HG03025 (cell line): ENCODE data around the gene PRG3.

Experiments used
- ATAC-seq: cut with Tn5 transposase; IDR thresholded peaks from one replicate; pipeline ENCODE4 v1.9.1; 2021; ENCODE audit warnings: mild to moderate bottlenecking, moderate library complexity; ENCODE audit not compliant: unreplicated experiment, low FRiP score

Gene PRG3

DNA sequence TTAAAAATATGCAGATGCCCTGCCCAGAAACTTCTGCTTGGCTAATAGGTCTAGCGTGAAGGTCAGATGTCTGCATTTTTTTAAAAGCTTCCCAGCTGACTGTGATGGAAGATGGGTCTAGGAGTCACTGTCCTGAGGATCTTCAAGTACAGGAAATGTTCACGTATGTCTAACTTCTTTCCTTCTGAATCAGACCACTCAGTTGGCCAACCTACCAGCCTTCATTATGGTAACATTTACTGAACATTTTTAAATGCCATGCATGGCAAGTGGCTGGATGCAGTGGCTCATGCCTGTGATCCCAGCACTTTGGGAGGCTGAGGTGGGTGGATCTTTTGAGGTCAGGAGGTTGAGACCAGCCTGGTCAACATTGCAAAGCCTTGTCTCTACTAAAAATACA lies 10.6 kb upstream of the PRG3 start:
- ATAC-seq = no peak

DNA sequence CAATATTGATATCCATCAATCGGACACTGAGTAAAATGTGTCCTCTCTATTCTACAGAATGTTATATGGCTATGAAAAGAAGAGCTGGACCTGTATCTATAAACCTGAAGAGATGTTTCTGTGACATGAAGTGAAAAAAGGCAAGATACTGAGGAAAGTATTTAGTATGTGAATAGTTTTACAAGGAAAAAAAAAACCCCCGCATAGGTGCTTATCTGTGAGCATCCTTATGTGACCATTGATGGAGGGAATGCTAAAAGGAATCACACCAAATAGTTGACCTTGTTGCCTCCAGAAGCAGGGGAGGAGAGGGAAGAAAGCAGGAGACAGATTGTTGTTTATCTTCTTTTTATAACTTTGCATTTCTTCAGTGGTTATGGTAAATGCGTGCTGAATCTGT lies 10.2 kb upstream of the PRG3 start:
- no peak for ATAC-seq

DNA sequence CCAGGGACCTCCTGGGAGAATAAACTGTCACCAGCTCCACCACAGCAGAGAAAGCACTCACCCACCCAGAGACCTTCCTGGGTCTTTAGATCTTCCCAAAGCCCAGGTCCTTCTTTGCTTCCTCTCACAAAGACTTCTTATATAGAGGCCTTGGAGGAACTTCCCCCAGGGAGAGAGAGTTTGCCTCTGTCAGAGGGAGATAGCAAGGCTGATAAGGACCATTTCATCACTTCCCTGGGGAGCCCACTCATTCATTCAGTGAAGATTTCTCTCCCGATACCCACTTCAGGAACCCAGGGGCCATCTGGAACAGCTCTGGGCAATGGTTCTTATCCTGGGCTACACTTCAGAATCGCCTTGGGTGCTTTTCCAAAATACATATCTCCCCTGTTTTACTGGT lies 9.6 kb upstream of the PRG3 start, which contains the start of gene PRG2:
TSS of gene PRG2 (minus strand) at position 116 of the 400 bp plus-strand sequence. CDS start 706 bp downstream, outside the sequence.
- no peak for ATAC-seq

DNA sequence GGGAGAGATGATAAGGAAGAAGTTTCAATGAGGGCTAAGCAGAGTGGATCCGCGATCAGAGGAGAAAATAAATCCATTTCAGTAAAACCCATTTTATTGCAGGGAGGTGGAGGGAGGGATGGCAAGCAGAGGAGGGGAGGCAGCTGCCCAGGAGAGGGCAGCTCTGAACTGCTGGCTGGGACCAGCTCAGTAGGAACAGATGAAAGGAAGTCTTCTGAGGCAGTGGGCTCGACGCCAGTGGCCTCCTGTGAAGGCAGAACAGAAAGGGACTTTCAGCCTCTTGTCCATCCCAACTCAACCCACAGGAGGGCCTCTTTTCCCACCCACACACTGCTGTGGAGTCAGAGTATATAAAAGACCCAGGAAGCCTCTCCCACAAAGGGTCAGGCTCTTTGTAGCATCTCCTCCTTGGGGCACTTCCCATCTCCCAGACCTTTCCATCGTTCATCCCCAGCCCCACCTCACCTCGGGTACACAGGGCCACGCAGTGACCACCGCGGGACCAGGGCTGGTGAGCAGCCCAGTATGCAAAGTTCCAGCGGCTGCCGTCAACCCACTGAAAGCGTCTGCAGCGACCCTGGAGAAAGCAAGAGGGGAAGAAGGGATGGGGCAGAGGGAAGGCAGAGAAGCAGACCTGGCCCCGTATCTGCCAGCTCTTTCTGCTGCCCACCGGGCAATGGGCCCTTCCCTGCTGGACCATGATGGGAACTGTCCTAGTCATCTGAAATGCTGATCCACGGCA lies 6.5 kb upstream of the PRG3 start:
- ATAC-seq = no peak

DNA sequence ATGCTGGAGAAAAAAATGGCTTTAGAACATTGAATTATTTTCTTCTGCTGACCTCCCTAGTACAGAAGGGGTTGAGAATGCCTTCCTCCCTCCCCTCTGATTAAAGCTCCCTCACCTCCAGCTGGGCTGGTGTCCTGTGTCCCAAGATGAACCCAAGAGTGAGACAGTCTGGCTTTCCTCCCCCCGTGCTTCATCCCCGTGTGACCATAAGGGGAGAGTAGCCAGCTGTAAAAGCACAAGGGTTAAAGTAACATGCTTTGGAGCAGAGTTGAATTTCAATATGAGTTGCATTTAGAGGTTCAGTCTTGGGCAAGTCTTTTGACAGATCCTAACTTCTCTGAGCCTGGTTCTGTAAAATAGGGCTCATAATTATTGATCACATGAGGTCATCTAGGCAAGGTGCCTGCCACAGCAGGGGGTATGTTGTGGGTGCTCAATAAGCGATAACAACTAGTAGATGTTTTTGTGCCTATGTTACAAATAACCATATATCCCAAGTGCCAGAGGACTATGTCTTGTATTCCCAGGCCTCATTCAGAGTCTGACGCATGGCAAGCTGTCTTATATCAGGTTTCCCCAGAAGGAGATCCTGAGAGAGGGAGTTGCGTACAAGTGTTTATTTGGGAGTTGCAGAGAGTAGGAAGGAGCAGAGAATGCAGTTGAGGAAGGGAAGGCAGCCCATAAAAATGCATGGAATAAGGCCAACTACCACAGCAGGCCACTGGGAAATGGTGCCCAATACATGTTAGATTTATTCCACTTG lies 5.4 kb upstream of the PRG3 start:
- no peak for ATAC-seq

DNA sequence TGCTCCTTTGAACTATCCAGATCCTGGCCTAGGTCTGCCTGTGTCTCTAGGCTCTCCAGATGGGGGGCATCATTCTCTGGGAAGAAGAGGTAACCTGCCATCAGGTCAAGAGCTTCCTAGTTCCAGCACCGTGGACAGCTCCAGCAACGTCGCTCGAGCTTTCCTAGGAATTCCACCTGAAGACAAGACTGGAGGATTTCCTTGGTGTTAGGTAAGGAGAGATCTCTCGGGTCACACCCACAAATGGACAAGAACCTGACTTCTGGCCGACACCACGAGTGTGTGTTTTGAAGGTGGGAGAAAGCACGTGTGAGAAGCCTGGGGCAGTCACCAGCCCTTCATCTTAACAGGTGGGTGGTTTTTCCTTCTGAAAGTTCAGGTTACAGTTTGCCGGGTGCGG lies 1.2 kb downstream of the PRG3 start:
- ATAC-seq = no peak

DNA sequence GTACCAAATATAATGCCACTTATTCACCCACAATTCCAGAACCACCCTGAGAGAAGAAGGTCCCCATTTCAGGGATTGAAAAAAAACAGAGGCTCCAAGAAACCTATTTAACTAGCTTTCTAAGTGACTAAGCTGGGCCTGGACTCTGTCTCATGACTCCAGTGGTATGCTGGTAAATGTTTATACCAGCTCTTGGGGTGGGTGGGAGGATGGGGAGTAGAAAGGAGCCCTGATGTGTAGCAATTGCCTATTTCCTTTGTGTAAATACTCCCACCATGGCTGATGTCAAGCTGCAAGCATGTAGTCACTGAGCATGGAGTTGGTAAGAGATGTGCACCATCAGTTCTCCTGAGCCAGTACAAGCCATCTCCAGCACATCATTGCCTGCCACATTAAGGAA lies 2.8 kb downstream of the PRG3 start:
- ATAC-seq = no peak

DNA sequence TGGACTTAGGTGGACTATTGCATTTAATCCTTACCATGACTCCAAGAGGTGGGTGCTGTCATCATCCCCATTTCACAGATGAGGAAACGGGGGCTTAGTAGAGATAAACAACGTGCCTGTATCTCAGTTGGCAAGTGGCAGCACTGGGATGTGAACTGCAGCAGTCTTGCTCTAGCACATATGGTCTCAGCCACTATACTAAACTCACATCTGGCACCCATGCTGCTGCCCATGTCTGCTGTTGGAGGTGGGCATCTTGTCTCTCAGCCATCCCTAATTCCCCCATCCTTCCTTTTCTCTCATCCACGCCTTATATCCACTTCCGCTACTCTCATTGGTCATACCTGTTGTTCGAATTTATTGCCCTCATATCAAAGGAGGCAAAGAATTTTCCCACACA lies 3.8 kb downstream of the PRG3 start:
- no peak for ATAC-seq

DNA sequence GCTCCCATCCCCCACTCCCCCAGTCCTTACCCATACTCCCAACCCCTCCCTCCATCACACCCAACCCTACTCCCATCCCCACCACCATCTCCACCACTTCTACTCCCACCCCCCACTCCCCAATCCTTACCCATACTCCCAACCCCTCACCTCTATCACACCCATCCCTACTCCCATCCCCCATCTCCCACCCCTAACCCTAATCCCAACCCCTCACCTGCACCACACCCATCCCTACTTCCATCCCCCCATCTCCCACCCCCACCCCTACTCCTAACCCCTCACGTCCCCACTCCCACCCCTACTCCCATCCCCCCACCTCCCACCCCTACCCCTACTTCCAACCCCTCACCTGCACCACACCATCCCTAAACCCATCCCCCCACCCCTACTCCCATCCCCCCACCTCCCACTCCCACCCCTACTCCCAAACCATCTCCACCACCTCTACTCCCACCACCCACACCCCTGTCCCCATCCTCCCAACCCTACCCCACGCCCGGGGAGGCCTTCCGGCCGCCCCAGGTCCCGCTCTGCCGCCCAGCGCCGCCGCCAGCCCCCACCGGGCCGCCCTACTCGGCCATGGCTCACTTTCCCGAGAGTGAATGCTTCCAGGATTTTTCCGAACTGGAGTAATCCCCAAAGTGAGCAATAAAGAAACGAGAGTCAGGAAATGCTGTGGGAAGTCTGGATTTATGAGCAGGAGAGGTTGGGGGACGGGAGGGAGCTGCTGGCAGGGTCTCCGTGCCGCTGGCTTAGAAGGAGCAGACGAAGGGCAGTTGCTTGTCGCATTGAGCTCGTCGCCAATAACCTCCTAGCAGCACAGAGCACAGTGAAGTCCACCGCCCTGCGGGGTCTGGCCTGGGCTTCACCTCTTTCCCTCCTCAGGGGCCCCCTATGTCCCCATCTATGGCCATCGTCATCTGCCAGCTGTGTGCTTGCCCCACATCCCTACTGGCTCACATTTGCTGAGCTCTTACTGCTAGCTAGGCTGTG lies 4.6 kb downstream of the PRG3 start:
- ATAC-seq = no peak

DNA sequence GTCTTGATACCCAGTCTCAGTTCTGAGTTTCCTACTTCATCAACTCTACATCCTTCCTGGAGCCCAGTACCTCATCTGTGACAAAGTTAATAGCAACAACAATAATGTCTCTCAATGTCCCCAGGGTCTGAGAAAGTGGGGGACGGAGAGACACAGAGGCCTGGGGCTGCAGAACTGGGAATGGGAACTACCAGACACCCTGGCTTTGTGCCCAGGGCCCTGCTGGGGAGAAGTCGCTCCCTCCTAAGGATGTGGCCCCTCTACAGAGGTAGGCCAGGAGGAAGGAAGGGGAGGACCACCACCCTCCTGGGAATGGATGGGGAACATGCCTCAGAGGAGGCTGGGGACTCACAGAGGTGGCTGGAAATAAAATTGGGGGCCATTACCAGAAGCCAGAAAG lies 5.5 kb downstream of the PRG3 start:
- ATAC-seq = no peak

DNA sequence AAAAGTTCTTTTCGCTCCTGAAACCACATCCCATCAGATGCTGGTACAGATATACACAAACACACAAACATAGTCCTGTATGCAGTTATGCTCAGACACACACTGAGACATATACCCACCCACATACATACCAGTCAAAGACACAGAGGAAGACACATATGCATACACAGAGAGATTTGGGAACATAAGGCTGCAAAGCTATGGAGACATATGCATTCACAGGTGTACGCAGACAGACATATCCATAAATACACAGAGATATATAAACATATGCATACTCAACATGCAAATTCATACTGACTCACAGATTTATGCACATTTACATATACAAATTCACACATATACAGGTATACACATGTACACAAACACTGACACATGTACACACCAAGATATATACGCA lies 6.0 kb downstream of the PRG3 start:
- ATAC-seq = no peak

DNA sequence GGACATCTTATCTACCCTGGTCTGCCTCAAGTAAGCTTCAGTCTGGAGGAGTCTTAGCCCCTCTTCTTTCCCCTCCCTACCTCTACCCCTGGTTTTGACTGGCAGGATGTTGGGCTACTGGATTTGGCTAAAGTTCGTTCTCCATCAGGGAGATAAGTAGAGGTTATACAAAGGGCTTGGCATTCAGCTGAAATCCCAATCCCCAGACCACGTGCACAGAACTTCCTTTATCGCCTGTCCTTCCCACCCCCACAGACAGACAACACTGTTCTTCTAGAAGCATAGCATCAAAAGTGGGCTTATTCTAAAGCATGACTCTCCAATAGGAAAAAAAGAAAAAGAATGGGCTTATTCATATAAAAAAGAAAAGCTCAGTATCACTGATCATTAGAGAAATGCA lies 7.8 kb downstream of the PRG3 start:
- no peak for ATAC-seq

DNA sequence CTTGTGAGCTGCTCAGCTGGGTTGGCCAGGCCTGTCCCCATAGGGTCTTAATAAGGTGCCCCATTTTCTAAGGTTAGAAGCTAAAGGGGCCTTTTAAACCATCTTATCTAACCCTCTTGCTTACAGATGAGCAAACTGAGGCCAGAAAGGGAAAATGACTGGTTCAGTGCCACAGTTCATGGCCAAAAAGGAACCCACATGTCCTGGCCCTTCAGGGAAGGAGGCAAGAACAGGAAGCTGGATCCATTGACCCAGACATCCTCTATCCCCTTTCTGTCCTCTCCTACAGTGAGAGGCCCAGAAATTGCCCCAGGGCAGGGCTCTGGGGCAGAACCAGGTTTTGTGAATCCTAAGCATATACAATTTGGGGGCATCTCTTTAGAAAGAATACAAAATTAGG lies 10.0 kb downstream of the PRG3 start:
- ATAC-seq = no peak

DNA sequence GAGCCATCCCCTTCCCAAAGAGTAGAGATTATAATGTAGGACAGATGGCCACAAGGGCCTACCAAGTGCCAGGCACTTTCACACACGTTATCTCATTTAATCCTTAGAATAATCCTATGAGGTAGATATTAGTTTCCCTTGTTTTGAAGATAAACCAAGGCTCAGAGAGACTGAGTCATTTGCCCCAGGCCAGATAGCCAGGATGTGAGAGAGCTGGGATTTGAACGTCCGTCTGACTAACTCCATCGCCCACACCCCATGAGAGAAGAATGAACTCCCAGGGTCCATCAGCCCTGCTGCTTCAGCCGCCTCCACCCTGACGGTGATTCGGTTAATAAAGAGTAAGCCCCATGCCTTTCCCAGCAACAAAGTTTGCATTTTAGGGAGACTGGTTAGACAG lies 10.7 kb downstream of the PRG3 start:
- no peak for ATAC-seq

DNA sequence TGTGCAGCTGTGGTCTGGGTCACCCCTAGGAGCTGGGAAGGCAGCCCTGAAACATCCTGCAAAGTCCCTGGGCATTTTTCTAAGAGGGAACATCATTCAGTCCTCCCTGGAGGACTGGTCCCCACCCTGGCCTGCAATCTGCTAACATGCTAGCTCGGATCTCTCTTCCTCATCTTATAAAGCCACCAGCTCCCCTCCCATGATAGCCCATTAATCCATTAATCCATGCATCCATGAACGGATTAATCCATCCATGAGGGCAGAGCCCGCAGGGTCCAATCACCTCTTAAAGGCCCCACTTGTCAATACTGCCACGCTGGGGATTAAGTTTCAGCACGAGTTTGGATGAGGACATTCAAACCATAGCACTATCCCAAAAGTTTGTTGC lies 12.1 kb downstream of the PRG3 start:
- ATAC-seq = no peak

DNA sequence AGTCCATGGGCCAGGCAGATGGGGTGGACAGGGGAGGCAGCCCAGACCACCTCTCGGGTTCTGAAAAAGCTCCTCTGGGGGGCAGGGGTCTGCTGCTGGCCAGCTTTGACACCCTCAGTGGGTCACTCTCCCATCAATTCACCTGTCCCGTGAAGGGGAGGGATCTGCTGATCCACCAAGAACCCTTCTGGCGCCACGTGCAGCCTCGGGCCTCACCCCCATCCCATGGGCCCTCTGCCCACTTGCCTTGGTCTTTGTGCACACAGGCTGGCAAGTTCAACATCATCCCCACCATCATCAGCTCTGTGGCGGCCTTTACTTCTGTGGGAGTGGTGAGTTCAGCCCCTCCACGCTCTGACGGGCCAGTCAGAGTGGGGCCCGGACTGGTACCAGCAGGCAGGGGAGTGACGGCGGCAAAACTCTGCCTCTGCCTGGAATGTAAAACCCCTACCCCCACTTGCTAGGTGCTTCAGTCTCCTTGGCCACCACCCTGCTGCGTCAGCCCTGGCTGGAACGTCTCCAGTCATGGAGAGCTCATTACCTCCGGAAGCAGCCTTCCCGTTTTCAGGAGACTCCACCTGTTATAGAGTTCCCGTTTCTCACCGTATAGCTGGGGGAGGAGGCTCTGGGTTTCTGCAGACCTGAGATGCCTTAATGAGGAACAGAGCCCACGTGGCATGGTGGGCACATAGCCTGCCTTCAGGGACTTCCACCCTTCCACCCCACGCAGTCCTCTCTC lies 12.7 kb downstream of the PRG3 start:
- ATAC-seq = no peak

DNA sequence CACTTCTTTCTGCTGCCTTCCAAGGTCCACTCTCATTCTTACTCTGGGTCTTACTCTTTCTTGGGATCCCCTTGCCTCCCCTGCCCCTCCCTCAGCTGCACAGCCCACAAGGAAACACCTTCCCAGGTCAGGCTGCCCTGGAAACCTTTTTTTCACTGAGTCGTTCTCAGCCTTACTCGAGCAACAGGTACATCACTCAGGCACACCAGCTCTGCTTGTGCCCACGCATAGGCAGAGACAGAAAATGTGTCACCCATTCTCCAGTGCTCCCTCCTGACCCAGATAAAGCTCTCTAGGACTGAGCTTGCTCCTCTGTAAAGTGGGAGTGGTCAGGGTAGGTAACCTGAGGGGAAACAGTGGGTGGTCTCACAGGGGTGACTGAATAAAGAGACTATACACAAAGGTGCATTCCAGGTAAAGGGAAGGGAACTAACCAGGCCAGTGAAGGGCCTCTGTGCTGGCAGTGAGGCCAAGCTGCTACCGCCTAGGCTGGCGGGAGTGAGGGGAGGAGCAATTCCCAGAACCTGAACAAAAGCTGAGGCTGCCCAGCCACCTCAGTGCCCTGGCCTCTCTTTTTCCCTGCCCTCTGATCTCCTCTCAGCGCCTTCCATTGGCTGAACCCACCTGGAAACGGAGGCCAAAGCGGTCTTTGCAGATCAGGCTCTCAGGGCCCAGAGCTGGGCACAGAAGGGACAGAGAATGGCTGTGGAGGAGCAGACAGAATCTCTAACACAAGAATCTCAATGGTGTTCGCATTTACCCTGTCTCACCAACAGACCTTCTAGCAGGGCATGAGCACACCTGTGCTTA lies 15.9 kb downstream of the PRG3 start:
- ATAC-seq = no peak

DNA sequence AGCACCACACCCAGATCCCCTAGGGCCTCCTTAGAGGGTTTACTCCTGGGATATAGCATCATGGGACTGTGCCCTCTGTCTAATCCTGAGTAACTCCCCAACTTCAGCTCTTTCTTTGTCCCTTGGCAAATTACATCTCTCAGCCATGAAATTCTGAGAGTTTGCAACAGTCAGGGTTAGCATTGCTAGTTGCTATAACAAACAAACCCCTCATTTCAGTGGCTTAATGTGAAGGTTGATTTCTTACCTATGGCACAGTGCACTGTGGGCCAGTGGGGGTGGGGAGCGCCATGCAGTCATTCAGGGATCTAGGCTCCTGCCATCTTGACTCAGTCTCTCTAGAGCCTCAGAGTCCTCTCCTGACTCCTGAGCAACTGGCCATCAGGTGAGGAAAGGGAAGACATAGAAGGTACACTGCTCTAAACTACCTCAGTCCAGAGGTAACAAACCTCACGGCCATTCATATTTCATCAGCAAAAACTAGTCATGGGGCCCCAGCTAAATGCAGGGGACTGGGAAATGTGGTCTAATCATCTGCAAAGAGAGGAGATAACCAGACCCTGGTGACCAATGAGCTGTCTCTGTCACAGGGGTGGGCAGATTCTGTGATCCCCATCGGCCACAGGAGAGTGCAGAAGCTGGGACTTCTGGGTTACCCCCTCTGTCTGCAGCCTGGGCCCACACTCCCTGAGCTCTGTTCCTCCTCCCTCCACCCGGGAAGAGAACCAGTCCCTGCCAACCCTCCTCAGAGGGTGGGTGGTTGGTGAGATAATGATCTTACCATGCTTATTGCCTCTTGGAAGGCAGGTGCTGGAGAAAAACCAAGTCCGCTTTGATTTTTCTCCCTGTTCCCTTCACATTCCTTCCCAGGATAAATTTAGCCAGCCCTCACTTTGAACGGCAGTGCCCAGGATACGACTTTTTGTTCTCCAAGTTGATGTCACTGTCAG lies 17.5 kb downstream of the PRG3 start:
- ATAC-seq = no peak
